ENCODE measurements around the gene CELF2. TPM values are rescaled to one million over a fixed set of nuclear protein-coding genes. Genes with fewer than 3 reads are reported as not detected.

CELF2 gene
- total RNA-seq, 1 experiment from 2014 or later = 28.7 TPM

DNA sequence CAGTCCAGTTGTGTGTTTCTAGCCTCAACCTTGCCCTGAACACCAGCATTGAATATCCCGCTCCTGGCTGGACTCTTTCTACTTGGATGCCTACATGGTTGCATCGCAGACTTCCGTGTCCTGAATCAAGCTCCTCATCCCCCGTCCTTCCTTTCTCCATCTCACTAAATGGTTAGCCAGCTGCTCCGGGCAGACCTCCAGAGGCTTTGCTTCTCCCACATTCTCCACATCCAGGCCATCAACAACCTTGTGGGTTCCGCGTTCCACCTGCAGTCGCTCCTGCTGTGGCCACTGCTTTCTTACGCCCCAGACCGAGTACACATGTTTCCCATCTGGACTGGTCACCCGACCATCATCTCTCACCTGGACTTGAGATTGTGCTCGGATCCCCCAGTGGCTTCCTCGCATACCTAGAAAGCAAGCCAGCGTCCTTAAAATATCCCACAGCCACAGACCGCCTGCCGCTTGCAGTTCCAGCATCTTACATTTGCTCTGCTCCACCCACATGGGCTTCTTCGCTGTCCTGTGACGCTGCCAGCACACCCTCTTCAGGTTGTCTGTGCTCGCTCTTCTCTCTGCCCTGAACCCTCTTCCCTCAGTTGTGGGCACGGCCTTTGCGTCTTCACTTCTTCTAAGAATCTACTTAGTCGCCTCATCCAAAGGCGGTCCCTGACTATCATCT lies 25.9 kb downstream of the CELF2 start:
- no peaks in the 10 kb centered on the region; a peak in 1 of 7 replicates for H3K36me3 Mint-ChIP-seq (ENCODE audit: insufficient read depth in 1 of 3, low read depth in 3 of 3)
- no peak for DNase-seq
- no CpG with 5 or more reads among the region's 23 CpGs for WGBS (ENCODE audit: extremely low coverage, insufficient read length, low lambda C conversion rate)
- Histone ChIP-seq H3K14ac (ENCODE audit: insufficient read depth, low read length) (no peak overlapping the region), H3K79me2 (ENCODE audit: insufficient read depth, low read length) (peaks cover 2% of the 10 kb centered on the region; the same call in 1 of the 2 replicates), H3K23me2 (ENCODE audit: insufficient read length, low read depth, low read length, poor library complexity, severe bottlenecking) (no peaks in the 10 kb centered on the region), H3K4me2 (ENCODE audit: insufficient read depth, insufficient read length, low read length) (no peak overlapping the region), H3K23ac (ENCODE audit: insufficient read length, low read depth, low read length) (no peak overlapping the region), H3K9me3 (ENCODE audit: control insufficient read depth, low read depth, low read length) (no peaks in the 10 kb centered on the region), H3K56ac (ENCODE audit: insufficient read length, low read depth, low read length) (no peak overlapping the region), H2AK5ac (ENCODE audit: insufficient read length, low read length) (no peak overlapping the region), H4K5ac (ENCODE audit: insufficient read length, low read depth, low read length) (no peak overlapping the region), H3T11ph (ENCODE audit: low read length) (no peak overlapping the region), H2BK5ac (ENCODE audit: insufficient read length, low read length) (no peak overlapping the region), H3K27me3 (ENCODE audit: insufficient read depth, low read length) (no peaks in the 10 kb centered on the region), H3K18ac (ENCODE audit: insufficient read length, low read depth, low read length) (no peak overlapping the region), H2BK15ac (ENCODE audit: low read depth, low read length) (no peak overlapping the region), H4K20me1 (ENCODE audit: control insufficient read depth, insufficient read depth, insufficient read length) (no peaks in the 10 kb centered on the region), H4K8ac (replicated peaks; ENCODE audit: insufficient read length, low read depth, low read length) (no peak overlapping the region), H3K4ac (ENCODE audit: low read depth, low read length) (no peak overlapping the region), H3K27ac (ENCODE audit: insufficient read length, low read depth, low read length) (no peak overlapping the region), H2BK20ac (ENCODE audit: low read depth, low read length, poor library complexity, severe bottlenecking) (no peak overlapping the region), H3K79me1 (ENCODE audit: insufficient read depth, low read depth, low read length, poor library complexity, severe bottlenecking) (no peaks in the 10 kb centered on the region), H3K9ac (ENCODE audit: extremely low read depth, insufficient read length, low read length) (no peak overlapping the region), H2BK120ac (ENCODE audit: low read depth, low read length, poor library complexity, severe bottlenecking) (no peak overlapping the region), H2AFZ (ENCODE audit: low read length) (no peak overlapping the region), H3K4me1 (ENCODE audit: insufficient read depth, low read length) (no peaks in the 10 kb centered on the region), H4K91ac (ENCODE audit: insufficient read length, low read depth, low read length) (no peak overlapping the region), H2BK12ac (ENCODE audit: insufficient read length, low read depth, low read length) (no peak overlapping the region)
- H3K4me1 Mint-ChIP-seq = peaks cover 25 to 26% of the 10 kb centered on the region in 2 experiments
- peak overlapping the region; percentile 8 to 83 (median 48); a peak in 3 of 7 replicates for H3K27ac Mint-ChIP-seq
- H3K27me3 Mint-ChIP-seq (ENCODE audit: low read depth) = no peaks in the 10 kb centered on the region
- H3K9me3 Mint-ChIP-seq = no peaks in the 10 kb centered on the region
- no peak overlapping the region for H3K4me3 Mint-ChIP-seq
- TF ChIP-seq, protein P1, sequence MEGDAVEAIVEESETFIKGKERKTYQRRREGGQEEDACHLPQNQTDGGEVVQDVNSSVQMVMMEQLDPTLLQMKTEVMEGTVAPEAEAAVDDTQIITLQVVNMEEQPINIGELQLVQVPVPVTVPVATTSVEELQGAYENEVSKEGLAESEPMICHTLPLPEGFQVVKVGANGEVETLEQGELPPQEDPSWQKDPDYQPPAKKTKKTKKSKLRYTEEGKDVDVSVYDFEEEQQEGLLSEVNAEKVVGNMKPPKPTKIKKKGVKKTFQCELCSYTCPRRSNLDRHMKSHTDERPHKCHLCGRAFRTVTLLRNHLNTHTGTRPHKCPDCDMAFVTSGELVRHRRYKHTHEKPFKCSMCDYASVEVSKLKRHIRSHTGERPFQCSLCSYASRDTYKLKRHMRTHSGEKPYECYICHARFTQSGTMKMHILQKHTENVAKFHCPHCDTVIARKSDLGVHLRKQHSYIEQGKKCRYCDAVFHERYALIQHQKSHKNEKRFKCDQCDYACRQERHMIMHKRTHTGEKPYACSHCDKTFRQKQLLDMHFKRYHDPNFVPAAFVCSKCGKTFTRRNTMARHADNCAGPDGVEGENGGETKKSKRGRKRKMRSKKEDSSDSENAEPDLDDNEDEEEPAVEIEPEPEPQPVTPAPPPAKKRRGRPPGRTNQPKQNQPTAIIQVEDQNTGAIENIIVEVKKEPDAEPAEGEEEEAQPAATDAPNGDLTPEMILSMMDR (conservative IDR thresholded peaks at IDR 0.05) = no peak
